HG03025 (cell line): Measurements from ENCODE around the gene NYAP2.

ENCODE experiments used
- ATAC-seq: cut with Tn5 transposase; IDR thresholded peaks from one replicate; pipeline ENCODE4 v1.9.1; 2021; ENCODE audit warnings: mild to moderate bottlenecking, moderate library complexity; ENCODE audit not compliant: unreplicated experiment, low FRiP score

The NYAP2 gene

DNA sequence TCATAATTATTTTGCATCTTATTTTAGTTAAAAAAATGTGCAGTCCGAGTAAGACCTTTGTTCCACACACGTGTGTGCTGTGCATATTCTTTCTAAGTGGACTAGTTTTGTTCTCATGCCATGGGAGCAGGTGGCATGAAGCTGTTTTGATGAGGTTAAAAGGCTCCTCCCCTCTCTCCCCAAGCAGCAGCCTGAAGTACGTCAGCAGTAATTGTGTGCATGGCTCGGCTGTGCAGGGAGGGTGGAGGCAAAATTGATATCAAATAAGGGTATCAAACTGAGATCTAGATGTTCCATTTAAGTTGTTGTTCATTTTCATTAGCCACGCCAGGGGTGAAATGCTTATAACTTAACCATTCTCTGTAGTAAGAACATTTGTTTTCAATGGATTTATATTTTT is at the start of gene NYAP2:
Gene NYAP2, plus strand, starts transcription at position 207 of the 400 bp plus-strand sequence. CDS start 9,171 bp downstream, outside the sequence.
- no peak for ATAC-seq

DNA sequence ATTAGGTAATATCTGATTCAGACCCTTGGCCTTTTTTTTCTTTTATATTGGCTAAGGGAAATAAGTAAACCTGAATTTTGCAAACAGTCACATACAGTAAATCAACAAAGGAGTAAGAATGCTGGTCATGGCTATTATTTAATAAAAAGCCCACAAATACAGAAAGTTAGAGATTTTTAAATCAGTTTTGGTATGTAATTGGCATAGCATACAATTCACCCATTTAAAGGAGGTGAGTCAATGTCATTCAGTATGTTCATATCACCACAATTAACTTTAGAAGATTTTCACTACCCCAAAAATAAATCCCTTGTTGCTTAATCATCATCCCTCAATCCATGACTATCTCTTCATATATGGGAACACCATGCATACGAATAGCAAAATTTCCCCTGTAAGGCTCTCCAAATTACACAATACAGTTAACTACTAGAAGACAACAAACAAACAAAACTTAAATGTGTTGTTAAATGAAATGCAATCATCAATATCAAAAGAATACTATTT is 45.9 kb upstream of the NYAP2 start:
- no peak for ATAC-seq

DNA sequence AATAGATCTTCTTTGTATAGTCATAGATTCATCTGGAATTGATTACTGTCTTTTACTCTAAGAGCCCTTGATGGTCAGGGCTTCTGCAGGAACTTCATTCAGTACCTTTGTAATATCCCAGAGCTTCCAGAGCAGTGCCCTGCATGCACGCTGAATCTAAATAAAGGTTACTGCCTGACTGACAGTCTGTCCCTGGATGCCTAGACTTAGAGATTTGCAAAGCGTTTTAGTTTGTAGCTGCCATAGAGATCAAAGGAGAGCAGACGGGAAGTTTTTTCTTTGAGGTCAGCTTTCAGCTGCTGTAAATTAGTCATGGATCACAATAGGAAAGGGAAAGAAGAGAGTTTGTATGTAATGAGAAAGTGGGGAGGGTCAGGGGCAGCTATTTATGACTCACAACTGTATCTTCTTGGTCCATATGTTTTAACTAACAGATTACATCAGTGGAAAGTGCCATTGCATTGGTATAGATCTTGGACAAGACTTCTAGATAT is 45.2 kb upstream of the NYAP2 start:
- ATAC-seq = no peak

DNA sequence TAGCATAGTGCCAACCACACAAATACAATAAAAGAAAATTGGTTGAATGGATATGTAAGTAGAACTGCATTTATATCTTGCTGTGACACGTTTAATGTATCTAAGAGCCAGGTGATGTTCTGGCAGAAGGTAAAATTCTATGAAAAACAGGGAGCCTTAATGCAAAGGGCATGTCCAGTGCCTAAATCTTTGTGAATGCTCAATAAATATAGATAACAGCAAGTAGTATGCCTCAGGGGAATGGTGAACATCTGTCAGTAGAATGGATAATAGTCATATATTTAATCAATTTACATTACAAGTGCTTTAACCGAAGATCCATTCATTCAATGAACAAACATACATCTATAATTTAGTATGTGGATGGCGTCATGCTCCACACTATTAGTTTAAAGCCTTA is 43.7 kb upstream of the NYAP2 start:
- ATAC-seq = no peak

DNA sequence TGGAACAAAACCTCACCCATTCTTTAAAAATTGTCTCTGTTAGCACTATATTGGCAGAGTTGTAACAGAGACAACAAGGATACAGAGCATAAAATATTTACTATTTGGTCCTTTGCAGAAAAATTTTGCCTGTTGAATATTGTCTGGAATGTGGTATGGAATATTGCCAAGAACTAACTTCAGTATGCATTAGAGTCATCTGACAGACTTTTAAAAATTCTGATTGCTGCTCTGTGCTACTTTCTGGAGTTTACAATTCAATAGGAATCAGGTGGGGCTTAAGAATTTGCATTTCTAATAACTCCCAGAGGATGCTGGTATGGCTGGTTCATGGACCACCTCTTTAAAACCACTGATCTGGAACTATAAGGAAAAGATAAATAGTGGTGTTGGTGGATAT is 32.8 kb upstream of the NYAP2 start:
- ATAC-seq = no peak

DNA sequence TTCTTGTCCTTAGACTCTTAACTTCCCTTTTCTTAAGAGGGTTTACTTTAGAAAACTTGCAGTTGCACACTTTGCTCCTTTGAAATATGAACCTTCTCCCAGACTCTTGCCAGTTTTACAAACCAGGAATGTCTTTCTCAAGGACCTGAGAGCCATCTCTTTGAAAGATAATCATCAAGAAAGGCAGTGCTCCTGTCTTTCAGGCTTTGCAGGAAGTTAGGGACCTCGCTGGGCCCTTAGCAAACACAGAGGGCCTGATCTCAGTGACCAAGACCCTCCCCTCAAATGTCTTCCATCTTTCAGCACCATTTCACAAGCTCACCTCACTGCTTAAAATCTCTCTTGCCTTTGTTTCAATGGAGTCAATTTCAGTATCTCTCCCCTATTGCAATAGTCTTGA is 32.0 kb upstream of the NYAP2 start:
- no peak for ATAC-seq

DNA sequence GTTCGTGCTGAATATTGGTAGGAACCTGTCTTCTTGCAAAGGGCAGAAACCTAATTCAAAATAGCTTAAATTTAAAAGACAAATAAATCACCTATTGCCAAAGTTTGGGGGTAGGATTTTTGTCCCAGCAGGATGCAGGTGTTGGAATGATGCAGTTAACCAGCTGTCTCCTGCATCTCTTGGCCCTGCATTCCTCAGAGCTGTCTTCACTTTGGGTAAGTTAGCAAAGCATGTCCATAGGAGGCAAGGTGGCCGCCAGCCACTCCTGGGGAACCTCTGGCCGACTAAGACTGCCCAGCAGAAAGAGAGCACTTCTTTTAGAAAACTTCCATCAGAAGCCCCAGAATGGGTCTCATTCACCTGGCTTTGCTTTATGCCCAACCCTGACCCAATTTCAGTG is 20.5 kb upstream of the NYAP2 start:
- no peak for ATAC-seq

DNA sequence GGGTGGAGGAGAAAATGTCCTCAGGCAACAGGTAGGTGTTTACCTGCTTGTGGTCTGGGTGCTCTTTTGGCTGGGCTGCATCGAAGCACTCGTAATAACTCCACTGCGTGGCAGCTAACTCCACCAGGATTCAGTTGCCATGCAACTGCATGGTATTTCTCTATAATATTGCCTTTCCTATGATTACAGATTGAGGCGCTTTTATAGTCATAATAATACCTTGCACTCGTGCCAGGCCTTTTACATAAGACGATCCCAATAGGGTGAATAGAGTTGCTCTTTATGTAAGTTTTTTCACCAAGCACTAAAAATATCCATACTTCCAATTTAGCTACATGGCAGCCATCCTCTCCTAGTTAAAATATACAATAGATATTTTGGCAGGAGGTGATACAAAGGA is 19.7 kb upstream of the NYAP2 start:
- no peak for ATAC-seq

DNA sequence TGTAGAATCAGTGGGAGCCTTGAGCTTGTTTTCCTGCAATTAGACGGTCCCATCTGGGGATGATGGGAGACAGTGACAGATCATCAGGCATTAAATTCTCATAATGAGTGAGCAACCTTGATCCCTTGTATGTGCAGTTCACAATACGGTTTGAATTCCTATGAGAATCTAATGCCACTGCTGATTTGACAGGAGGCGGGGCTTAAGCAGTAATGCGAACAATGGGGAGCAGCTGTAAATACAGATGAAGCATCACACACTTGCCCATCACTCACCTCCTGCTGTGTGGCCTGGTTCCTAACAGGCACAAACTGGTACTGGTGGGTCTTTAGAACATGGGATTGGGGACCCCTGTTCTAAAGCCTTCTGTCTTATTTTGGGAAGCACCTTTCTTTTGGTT is 17.9 kb upstream of the NYAP2 start:
- ATAC-seq = no peak

DNA sequence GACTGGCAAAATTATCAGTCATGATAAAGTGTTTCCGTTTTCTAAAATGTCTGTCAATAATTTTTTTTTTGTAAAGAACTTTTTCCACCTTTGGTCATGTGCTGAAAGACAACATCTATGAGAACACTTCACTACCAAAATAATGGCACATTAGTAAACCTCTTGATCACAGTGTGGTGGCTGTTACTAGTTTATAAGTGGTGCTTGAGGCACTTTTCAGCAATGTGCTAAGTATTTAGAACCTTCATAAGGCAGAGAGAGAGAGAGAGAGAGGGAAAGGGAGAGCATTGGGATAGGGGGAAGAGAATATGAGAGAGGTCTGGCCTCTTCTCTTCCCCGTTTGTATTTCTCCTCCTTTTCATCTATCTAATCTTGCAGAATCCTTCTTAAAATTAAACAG is 1.1 kb upstream of the NYAP2 start:
- ATAC-seq = no peak

DNA sequence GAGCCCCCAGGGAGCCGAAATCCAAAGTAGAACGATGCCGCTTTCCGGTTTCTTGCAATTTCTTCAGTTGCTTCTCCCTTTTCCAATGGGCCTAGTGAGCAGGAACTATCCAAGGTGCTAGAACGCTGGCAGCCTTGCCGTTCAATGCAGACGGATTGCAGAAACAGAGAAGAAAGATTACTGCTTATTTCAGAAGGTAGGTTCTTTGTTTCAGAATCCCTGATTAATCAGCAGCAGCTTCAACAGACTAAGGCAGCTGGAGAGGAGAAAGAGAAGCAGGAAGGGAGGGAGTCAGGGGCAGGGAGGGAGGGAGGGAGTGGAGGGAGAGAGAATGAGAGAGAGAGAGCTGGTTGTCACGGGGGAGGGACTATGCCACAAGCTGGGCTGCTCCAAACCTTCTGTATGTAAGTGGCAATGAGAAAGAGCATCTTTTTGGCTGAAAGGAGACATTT is 576 bp downstream of the NYAP2 start:
- ATAC-seq = no peak

DNA sequence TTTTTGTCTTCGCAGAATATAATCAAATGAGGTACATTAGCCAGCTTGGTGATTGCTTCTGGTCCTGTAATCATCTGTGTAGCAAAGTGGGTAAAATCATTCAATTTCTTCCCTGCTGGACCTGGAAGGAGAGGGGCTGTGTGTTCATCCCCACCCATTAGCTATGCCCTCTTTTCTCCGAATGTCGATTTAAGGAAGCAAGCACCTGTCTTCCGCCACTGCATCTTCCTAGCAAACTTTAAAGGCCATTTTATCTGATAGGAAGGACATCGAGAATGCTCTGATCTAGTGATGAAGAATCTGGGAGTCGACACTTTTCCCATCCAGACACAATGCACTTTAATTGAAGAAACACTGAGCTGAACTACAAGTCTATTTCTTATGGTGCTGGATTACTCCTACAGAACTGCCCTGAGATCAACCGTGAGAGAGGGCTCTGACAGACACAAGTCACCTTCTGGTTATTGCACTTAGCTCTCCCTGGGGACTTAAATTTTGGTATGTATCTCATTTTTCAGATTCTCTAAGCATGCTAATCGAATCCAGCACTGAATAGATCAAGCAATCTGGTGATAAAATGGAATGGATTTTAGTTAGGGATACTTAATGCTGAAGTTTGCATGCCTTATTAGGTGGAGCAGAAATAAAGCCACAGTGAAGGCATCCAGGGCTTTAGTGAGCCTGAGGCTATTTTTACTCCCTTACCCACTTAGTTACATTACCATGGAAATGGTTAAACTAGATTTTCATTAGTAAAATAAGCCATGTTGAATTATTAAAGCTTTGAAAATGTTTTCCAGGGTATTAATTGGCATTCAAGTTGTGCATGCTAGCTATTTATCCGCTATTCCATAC is 1.3 kb downstream of the NYAP2 start:
- no peak for ATAC-seq

DNA sequence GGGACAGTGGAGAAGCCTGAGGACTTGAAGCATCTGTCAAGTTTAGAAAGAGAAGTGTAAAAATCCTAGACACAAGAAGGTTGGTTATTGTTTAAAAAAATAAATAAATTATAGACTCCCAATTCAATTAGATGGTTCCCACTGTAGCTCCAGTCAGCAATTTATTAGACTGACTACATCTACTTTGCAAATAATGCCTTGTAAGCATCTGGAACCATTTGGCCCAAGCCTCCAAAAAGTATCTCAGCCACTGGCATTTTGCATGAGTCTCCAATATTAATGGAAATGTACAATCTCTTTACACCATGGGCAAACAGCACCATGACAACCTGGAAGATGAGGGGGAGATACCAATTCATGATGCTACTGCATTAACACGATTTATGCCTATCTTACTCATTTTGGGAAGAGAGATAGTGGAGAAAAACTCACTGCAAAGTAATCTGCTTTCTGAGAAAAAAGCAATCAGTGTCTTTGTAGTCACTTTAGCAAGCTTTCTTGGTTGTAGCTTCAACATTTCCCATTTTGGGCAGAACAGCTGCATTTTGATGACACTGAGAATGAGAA is 2.8 kb downstream of the NYAP2 start:
- no peak for ATAC-seq

DNA sequence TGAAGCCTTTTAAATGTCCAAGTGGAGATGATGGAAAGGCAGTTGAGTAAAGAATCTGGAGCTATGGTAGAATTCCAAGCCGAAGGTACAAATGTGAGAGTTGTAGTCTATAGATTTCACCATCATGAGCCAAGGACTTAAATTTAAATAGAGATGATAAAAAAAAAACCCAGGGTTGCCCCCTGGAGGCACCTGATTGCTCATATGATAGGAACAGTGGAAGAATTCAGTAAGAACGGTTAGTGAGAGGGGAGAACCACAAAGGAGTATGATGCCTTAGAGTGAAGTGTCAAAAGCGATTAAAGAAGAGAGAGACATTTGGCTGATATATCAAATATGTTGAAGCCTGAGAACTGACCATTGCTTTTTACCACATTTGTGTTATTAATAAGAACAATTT is 11.9 kb downstream of the NYAP2 start:
- no peak for ATAC-seq

DNA sequence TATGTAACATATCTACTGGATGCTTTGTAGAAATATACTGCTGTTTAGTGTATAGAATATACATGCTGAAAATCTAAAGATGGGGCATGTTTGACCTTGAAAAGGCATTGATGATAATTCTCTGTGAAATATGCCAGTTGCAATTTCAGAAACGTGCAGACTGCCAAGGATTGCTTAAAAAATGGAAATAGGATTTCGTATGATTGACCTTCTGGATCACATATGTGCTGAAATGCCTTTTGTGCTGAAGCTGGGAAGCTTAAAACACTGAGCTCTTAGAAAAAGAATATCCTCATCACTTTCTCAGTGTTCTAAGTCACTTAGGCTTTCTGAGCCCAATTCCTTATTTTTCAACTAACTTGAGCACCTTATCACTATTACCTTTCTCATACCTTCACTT is 14.3 kb downstream of the NYAP2 start:
- ATAC-seq = no peak

DNA sequence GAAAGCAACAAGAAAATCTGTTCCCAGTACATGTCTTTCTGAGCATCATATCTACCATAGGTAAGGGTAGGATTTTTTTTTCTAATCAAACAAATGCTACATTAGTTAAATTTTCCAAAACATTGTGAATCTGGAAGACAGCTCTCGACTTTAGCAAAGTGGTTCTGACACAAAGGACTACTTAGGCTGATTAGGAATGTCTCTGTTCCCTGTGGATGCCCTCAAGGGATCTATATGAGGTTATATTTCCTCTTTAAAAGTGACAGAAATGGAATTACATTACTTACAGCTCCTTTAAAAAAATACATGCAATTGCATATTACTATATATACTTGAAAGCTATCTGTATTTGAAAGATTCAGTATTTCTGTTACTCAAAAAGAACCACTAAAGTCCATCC is 15.4 kb downstream of the NYAP2 start:
- ATAC-seq = no peak

DNA sequence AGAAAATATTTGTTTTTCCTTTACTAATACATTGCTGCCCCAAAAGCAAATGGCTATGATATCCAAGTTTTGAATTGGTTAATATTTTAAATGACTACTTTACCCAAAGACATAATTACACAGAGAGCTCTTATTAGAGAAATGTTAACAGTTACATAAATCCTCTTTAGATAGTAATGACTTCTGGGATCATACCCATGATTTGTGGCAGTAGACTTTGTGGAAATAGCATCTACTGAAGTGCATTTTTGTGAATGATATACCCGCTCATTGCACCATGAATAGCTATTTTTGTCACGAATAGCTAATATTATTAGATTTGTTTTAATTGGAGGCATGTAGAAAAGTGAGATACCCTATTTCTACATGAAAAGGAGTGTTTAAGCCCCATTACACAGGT is 15.8 kb downstream of the NYAP2 start:
- no peak for ATAC-seq

DNA sequence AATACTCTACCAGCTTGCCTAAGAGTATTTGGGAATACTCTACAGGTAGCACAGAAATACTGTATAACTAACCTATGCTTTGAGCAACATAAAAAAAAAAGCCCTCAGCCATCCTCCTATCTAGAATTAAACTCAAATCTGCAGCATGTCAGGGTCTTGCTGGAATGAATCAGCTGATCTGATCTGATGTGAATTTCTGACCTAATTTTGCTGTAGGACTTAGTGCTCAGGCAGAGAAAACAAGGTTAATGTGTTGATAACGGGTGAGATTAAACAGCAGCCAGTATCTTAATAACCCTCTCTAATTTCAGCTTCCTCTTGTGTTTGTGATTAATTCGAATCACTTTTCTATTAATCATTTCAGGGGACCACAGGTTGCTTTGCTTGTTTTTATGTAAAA is 16.3 kb downstream of the NYAP2 start:
- no peak for ATAC-seq

DNA sequence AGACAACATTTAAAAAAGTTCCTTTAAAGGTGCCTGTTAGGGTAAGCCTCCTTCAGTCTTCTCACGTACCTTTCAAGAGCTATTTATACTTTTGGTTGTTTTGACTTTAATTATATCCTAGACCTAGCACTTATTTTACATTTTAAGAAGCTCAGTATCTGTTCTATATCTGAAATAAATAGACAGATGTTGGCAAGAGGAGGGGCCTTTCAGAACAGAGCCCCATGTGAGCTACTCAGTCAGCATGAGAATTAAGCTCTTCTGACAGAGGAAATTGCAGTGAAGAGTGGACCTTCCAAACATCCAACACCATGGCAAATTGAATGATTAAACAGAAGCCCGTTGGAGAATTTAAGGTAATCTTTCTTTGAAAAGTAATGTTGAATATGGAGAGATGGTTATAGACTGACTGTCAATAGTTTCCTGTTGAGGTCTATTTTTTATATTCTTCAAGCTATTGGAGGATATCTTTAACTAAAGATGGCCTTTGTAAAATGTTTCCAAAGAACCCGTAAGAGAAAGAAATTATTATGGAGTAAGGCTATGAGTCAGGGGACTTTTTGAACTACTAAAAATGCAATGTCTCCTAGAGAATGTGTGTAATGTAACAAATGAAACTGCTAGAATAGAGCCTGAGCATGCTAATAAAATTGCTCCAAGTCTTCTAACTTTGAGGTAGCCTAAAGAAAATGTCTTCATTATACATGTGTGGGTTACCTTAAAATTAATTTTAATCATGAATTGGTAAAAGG is 17.3 kb downstream of the NYAP2 start:
- no peak for ATAC-seq

DNA sequence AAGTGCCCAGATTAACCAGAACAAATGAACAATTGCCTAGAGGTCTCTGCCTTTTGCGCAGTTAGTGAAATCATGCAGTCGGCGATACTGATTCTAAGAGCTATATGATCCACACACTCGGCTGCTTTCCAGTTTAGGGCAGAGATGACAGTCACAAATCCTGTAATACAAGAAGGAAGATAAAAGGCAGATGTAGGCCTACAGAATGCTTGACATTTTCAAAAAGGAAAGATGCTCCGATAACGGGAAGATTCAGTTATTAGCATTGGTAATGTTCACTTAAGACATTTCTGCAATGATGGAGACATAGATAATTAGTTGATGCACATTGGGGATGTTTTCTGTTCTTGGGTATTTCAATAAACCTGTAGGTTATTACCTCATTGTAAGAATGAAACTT is 19.5 kb downstream of the NYAP2 start:
- no peak for ATAC-seq

DNA sequence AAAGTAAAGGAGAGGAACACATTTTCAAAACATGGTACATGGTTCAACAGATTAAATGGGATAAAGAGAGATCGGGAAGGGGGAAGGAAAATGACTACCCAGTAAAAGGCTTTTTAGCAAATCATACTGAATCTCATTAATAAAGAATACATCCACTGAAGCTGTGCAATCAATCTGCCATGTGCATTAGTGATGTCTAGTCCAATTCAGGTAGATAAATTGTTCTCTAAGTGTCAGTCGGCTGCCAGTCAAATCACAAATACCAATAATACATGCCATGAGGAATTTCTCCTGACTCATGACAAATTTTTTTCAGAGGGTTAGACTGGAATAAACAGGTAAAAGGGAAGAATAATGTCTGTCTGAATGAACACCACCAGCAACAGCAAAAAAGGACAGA is 22.6 kb downstream of the NYAP2 start:
- no peak for ATAC-seq
